HTR-8/SVneo (cell line): ENCODE results near the gene MYO3A.

Experiments used
- DNase-seq: peaks from one replicate; pipeline ENCODE4 v3.0.0; 2011; ENCODE audit warnings: low spot score, mixed read lengths; ENCODE audit not compliant: insufficient read length
- FAIRE-seq: peaks from 2 replicates; lab custom pipeline; 2011; peaks lifted over from hg19 to GRCh38; lab: Jason Lieb, UNC

Gene MYO3A

DNA sequence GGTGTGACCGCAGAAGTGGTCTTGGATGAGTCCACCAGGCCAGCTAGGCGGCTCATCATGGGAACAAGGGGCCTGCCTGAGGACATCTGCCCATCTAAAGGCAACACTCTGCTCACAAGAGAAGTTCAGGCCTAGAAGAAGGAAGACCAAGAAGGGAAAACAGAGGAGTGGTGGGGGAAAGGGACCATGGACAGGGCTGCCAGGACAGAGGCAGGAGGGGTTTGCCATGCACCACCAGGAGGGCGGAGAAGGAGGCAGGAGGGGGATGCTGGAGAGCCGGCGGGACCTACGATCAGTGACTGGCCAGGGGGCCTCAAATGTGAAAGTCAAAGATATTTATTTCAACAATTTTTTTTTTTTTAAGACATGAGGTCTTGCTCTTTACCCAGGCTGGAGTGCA lies 315.7 kb downstream of the MYO3A start:
- FAIRE-seq (no peak), DNase-seq (no peak)

DNA sequence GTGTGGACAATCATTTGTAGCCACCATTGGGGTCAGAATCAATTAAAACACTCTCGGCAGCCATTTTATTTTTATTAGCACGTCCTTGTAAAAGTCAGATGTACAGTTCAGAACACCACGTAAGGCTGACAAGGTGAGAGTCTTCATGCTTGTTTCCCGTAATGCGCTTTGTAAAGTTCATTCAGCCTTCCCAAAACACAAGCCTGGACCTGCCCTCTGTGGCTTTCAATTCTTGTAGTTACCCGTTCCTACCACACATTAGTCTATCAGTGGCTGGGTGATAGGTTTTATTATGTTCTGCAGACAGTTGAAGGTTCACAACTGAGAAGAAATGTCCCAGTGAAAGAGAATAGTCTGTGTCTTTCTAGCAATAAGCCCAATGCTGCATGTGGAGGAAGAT lies 317.9 kb downstream of the MYO3A start:
- no peak for FAIRE-seq
- no peak for DNase-seq

DNA sequence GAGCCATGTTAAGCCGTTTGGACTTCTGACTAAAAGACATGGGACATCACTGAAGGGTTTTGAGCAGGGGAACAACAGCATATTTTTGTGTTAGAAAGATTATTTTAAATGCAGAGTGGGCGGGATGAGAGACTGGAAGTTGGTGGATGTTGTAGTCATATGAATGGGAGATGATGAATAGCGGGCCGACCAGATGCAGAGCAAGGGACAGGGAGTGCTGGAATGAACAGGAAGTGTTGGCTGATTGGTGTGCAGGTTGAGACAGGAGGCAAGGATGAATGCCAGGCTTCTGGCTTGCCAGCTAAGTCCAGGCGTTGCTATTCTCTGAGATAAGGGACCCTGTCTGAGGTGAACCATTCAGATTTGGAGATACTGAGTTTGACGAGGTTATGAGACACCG lies 320.6 kb downstream of the MYO3A start:
- no peak for FAIRE-seq
- DNase-seq = no peak

DNA sequence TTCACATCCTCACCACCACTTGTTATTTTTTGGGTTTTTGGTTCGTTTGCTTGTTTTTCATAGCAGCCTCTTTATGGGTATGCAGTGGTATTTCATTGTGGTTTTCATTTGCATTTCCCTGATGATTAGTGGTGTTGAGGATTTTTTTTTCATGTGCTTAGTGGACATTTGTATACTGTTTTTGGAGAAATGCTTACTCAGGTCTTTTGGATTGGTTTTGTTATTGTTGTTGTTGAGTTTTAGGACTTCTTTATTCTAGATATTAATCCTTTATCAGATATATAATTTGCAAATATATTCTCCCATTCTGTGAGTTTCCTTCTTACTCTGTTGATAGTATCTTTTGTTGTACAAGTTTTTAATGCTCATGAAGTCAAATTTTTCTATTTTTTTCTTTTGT lies 325.3 kb downstream of the MYO3A start:
- FAIRE-seq = no peak
- no peak for DNase-seq
